GM21515 (cell line): ENCODE data around the gene TIRAP.

Experiments used
- ATAC-seq: cut with Tn5 transposase; IDR thresholded peaks from one replicate; pipeline ENCODE4 v1.9.1; 2021; ENCODE audit not compliant: unreplicated experiment

Gene TIRAP

DNA sequence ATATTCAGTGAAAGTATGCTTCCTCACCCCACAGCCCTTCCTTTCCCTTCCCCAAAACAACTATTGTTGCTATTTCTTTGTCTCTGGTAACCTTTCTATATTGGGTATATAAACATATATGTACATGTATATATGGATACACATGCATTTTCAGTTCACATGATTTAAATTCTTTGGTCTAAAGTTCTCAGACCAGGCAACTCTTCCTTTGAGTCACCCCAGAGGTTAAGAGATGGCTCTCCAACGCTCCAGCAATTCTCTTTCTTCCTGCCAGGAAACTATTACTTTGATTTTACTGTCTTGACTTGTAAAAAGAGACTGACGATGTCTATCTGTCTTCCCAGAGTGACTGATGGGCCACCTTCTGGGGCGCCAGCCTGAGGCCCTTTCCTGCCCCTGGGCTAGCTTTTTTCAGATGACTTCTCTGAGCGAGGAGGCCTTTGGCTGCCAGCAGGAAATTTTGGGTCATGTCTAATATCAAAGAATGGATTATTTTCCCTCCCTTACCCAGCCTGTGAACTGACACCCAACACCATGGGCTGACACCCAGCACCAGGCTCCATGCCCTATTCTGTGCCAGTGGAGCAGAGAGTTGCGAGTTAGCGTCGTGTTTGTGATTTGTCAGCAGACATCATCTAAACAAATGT is 58.2 kb downstream of the TIRAP start:
- ATAC-seq: no peak

DNA sequence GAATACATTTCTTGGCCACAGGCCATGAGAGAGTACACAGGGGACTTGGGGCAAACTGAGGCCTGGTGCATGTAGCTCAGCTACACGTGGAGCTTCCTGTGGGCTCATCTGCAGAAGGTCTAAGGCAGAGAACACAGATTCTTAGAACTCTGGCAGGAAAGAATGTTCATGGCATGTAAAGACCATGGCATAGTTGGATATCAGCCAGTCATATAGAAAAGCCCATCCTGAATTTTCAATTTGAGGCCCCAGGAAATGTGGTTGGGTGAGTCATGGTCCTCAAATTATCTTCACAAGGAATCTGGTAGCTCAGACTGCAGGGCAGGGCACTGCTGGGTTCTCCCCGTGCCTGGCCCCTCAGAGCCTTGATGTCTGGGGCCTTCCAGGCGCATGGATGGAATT is 58.9 kb downstream of the TIRAP start:
- no peak for ATAC-seq

DNA sequence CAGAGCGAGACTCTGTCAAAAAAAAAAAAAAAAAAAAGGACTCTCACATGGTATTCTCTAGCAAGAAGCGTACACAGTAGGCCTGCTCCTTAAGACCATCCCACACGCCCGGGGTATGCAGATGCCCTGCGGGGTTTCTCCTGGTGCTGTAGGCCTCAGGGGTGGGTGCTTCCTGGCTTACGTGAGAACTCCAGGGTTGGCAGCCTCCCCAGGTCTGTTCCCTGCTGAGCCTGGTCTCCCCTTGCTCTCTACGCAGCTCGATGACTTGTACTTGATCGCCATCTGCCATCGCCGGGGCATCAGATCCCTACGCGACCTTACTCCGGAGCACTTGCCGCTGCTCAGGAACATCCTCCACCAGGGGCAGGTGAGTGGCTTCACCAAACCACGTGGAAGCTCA is 60.2 kb downstream of the TIRAP start:
- ATAC-seq: no peak
